Forelimb muscle (tissue), 1 donor: ENCODE measurements around the gene RNF217. TPM values are rescaled to one million over a fixed set of nuclear protein-coding genes. Genes with fewer than 3 reads are reported as not detected.

Experiments
- DNase-seq: peaks from one replicate; pipeline ENCODE4 v3.0.0-alpha.2; 2013; ENCODE audit warnings: low read depth
- polyA plus RNA-seq: library from polyadenylated mRNA; unstranded; fragments of 120-200 nt; gene quantifications from one replicate; pipeline ENCODE4 v1.2.1, GENCODE V29; 2013; ENCODE audit not compliant: insufficient read length

The RNF217 gene
- polyA plus RNA-seq, 1 donor: 51.8 TPM

DNA sequence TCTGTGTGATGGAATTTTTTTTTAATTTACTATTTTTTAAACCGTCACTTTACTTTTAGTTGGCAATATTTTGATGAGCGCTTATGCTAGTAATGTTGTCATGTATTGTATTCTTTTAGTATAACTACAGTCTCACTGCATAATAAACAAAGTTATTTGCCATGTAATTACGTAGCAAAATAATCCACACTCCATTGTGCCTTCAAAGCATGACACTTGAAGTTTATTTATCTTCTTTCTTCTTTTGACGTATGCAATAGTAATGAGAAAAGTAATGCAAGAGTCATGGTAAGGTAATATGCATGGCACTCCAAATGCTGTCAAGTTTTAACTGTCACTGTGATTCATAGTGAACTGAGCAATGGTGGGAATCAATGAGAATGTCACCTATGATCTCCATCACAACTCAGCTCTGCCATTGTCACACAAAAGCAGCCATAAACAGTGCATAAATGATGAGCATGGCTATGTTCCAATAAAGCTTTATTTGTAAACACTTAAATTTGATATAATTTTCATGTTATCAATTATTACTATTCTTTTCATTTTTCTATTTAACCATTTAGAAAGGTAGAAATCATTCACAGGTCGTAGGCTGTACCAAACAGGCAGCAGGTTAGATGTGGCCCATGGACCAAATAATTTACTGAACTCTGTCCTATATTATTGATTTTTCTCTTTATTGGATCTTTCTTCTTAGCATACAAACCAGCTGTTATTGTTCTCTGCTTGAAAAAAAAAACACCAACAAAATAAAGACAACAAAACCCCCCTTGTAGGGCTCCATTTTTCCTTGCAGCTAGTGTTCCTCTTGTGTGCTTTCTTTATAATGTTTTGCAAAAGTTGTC is 27.1 kb downstream of the RNF217 start:
- no peak for DNase-seq

DNA sequence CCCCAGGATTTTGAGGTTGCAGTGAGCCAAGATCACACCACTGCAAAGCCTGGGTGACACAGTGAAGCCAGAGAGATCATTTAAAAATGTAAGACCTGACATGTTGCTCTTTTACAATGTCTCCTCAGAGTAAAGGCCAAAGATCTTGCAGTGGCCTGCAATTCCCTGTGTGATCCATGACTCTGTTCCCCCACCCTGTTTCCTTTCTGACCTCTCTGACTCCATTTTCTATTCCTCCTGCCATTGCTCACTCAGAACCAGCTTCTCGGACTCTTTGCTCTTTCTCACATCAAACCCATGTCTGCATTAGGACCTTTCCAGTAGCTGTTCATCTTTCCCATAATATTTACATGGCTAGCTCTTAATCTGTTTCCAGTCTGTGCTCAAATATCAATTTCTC is 28.8 kb downstream of the RNF217 start:
- no peak for DNase-seq

DNA sequence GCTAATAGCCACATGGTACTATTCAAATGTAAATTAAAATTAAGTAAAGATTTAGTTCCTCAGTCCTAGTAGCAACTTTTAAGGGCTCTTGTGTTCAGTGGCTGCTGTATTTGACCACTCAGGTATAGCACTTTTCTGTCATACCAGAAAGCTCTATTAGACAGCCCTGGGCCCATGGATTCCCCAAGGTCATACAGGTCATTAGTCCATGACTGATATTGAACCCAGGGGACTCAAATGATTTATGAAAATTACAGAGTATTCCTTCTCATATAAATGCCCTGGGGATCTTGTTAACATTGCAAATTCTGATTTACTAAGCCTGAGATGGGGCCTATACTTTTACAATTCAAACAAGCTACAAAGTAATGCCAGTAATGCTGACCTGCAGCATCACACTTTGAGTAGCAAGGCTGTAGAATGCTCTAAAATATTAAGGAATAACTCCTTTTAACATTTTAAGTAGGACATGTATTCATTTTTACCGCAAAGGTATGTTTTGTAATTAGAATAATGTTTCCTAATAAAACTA is 29.6 kb downstream of the RNF217 start:
- no peak for DNase-seq

DNA sequence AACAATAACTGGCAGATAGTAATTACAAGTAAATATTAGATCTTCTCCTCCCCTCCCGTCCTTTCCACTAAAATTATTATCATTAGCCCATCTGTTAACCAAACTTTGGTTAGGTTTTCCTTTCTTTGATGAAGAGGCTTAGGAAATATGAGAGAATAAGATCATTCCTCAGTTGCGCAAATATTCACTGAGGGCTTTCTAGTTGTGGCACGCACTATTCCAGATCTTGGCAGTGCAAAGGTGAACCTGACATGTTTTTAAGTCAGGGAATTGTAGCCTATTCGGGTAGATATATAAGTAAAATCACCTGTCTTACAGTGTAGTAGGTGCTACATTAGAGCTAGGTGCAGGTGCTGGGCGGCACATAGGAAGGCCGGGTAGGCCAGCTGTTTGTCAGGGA is 31.1 kb downstream of the RNF217 start:
- DNase-seq: no peak

DNA sequence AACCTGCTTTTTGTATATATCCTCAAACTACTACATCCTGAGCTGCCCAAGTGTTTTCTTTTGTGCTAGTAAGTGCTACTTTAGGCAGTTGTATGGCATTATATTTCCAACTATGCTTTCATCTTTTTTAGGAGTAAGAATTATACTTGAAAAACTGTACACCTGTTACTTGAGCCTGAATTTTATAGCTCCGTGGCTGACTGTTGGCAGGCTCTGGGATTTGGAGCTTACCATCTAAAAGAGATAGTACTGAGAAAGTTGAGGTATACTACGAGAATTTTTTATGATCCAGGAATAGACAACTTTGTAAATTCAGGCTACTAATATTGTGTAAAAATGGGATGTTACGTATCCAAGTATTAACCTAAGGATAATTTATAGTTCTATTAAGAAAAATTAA is 32.4 kb downstream of the RNF217 start:
- DNase-seq: no peak

DNA sequence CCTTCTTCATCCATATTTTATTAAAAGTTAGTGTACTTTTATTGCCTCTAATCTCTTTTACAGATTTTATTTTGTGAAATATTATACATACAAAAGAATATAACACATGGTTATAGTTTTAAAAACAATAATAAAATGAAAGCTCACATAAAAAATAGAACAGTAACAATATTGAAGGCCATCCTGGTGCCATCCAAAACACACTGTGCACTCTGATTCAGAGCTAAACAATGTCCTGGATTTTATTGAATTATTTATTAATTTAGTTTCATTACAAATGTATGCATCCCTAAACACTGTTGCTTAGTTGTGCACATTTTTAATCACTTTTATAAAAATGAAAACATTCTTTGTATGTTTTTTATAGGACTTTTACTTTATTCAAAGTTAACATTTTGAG is 32.9 kb downstream of the RNF217 start:
- DNase-seq: no peak

DNA sequence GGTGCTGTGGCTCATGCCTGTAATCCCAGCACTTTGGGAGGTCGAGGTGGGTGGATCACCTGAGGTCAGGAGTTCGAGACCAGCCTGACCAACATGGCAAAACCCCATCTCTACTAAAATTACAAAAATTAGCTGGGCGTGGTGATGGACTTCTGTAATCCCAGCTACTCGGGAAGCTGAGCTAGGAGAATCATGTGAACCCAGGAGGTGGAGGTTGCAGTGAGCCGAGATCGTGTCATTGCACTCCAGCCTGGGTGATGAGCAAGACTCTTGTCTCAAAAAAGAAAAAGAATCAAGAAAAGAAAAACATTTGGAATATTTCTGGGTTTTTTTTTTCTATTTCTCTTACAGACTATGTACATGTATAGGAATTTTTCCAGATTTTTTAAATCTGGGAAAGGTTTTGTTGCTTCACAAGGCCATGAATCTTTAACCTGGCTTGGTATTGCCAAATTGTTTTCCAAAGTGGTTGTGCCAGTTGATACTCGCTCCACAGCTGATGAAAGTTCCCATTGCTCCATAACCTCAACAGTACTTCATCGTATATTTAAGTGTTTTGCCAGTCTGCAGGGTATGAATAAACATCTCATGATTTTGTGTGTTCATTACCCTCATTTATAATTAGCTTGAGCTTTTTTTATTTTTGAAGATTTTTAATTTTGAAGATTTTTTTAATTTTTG is 33.5 kb downstream of the RNF217 start:
- no peak for DNase-seq

DNA sequence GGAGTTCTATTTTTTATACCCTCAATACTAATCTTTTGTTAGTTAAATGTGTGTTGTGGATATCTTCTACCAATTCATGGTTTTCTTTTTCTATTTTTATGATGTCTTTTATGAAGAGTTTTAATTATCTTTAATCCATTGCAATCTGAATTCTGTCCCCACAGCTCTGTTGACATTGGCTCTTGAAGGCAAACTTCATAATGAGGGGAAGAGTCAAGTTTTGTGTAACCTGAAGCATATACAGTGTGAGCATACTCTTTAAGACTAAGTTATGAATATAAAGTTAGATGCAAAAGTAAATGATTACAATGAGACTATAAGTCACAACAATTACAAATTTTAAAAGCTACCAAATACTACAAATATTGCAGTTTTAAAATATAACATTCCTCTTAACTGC is 34.2 kb downstream of the RNF217 start:
- DNase-seq: no peak

DNA sequence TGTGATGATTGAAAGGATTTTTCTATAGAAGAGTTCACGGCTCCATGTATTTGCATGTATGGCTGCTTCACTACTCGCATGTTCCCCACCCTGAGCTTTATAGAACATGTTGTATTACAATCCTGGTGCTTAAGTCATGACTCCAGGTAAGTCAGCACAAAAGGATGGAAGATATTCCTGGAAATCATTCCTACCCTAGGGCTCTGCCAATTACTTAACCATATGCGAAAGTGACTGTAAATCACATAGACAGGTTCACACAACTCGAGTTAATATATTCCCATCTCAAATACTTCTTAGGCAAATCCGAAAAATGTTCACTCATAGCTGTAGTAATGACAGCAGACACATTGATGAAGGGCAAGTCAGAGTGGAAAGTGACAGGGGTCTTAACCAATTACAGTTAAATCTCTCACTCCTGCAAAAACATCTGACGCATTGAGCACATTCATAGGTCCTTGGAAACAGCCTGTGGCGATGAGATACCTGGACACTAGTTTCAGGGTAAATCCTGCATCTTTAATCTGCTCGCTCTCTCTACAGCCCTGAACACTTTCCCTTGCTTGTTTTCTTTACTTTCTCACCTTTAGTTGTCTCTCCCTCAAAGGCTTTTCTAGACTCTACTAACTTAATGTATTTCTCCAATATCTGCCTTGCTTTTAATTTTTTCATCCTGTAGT is 35.1 kb downstream of the RNF217 start:
- no peak for DNase-seq

DNA sequence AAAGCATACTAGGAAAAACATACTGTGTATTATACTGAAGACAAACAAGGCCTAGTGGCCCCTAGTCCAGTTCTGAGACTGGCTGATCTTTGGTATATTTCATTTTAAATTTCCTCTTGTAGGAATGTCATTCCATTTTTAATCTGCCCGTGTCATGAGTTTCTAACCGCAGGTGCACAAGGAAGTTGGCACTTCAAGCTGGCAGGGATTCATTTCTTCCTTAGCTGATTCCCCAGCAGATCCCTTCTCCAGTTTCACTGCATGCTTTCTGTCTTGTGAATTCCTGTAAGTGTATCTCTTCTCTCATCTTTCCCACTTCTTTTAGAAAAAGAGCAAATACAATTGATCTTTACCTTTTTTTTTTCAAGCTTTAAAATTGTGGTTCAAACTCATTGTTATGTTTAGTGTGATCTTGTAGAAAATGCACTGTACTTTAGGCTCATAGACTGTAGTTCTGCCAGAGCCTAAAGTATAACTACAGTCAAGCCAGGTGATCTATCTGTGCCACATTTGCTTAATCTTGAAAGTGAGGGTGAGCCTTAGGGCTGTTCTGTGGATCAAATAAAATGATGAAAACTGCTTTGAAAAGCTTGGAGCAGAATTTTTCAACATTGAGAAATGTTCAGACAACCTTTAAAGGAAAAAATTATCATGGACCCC is 37.0 kb downstream of the RNF217 start:
- DNase-seq: no peak

DNA sequence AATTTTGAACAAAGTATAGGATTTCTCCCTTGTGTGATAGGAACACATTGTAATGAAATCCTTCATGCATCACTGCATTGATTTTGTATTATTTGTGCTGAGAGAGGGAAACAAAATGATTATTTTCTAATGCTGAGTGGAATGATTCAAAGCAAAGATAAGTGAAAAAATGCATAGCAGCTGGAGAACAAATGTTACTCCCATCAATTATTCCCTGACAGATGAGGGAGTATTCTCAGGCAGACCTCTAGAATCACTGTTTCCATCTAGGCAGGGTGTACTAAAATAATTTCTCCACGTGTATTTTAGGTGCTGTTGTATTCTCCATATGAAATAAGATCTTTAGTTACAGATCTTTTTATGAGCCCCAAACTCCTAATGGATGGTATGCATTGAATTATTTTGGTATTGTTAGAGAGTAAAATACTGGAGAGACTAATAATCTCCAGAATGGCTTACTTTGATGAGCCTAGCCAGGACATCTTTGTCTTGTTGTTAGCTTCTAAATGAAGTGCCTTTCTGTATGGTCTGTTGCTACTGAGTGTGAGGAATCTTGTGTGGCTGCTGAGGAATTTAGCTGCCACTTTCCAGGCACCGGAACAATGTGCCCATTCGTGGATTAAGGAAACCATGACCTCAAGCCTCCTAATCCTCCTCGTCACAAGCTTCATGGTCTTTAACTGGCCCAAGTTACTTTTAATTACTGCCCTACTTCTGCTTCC is 39.6 kb downstream of the RNF217 start:
- DNase-seq: no peak

DNA sequence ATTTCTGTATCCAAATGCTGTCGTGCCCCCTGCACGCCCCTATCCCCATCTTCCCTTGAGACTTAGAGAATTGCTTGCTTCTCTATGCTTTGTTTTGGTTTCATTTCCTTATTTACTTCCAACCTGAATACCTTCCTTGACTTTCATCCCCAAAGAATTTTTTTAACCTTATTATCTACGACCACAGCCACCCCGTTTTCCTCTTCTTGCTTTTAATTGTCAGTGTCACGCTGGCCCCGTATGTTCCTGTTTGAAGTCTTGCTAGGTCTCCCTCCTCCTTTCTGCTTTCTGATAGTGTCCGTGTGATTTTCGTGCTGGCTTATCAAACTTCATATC is 40.1 kb downstream of the RNF217 start:
- DNase-seq: no peak

DNA sequence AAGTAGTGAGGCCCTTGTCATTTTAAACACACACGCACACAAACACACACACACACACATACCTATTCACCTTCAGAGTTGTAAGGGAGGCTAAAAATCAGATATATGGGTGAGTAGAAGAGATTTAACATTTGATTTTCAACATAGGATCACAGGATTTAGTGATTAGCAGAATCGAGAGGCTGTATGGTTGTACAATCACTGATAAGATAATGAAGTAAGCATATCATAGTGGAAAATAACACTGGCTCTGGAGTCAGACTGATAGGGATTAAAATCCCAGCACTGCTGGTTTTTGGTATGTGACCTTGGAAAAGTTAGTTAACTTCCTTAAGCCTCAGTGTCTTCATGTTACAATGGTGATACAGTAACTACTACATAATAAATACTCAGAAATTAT is 40.8 kb downstream of the RNF217 start:
- DNase-seq: no peak

DNA sequence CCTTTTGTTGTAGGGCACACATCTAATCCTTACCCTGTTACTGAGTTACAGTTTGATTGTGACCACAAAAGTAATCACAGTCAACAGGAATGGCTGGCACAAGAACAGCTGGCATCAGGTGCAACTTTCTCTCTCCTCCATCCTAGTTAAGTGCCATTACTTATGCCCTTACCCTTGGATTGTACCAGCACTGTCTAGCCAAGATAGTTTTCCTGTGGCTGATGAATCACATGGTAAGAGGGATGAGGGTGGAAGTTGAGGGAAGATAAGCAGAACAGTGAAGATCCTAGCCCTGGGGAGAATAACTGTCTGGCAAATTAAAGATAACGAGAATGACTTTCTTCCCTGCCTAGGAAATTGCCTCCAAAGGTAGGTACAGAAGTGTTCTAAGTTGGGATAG is 42.0 kb downstream of the RNF217 start:
- DNase-seq: no peak

DNA sequence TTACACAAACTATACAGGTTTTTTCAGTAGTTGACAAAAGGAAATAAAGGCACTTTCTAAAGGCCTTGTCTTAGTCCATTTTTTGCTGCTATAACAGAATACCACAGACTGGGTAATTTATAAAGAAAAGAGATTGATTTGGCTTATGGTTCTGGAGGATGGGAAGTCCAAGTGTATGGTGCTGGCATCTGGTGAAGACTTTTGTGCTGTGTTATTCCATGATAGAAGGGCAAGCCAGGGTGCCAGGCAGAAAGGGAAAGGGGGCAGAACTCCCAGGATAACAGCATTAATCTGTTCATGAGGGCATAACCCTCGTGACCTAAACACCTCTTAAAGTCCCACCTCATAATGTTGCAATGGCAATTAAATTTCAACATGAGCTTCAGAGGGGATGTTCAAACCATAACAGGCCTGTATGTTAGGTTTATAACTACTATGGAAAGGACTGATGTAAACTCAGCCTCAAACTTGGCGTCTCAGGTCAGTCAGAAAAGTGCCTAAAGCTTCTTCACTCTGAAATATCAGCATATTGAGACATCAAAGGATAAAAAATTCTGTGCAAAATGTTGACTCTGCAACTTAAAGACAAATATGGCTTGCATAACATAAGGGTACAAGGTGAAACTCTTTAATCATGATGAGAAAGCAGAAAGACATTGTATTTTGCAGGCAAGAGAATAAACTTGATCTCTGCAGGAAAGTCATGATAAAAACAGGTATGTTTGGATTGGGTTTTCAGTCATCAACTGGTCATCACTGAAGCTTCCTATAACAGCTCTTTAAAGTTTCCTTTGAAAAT is 42.8 kb downstream of the RNF217 start:
- DNase-seq: no peak

DNA sequence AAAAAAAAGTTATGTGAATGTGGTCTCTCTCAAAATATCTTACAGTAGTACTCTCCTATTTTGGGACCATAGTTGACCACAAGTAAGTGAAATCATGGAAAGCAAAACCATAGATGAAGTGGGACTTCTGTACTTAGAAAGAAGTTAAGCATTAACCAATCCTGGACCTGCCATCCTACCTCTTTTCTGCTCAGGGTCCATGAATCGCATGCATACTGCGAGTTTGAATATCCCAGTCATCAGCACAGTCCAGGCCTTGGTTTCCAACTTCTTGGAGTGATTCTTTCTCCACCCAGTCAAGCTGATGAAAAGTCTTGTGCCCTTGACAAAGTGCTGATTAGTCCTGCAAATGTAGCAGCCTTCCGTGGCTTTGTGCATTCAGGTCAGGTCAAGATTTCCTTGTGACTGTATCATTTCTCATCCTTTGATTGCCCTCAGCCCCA is 46.0 kb downstream of the RNF217 start:
- no peak for DNase-seq

DNA sequence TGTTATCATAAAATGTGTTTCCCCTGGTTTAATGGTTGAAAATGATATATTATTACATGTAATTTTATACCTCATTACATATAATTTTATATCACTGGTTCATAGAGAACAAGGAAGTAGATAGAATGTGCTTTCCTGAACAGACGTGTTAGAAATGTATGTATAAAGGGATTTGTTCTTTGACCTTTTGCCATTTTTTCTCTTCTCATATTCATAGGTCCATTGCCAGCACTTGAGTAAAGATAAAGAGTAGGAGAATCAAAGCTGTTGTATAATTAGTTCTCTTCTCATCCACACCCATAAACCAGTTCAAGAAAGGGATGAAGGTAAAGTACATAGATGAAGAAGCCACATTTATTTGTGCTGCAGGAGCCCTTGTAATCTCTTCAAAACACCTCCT is 46.7 kb downstream of the RNF217 start:
- DNase-seq: no peak

DNA sequence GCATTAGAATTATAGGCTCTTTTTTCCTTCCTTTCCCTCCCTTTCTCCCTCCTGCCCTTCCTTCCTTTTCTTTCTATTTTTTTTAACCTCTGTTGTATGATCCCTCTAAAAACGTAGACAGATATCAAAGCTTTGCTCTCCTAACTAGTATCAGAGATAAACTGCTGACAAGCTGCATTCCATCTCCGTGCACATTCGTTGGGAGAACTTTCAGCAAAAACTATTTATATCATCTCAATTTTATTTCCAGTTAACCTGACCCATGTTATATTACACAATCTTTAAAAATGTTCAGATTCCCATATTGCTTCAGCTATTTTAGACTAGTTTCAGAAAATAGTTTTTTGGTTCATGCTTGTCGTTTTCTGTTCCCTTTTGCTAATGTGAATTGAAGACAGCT is 47.3 kb downstream of the RNF217 start:
- no peak for DNase-seq

DNA sequence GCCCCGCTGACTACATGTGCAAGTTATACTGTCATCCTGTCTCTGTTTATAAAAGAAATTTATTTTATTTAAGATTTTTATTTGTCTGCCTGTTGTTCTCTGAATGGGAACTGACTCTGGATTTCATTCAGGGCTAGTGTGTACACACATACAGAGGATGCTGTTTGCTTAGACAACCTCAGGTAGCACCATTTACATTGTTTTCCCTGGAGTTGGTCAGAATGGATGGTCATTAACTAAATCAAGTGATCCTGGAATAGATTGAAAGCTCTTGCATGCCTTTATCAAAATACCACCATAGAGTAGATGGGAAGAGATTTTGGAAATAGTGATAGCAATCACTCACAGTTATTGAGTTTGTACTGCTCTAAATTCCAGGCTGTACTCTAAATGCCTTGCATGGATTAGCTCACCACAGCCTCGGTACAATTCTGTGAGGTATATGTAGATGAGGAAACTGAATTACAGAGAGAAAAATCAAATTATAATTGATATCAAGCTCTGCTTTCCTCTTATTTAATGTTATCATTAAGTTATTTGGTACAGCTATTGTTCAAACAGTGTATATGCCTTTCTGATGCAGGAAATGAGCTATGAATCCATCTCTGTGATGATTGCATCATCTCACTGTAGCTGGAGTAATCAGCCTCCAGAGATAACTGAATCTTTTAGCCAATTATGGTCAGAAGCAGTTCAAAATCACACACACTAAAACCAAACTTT is 51.9 kb downstream of the RNF217 start:
- DNase-seq: no peak

DNA sequence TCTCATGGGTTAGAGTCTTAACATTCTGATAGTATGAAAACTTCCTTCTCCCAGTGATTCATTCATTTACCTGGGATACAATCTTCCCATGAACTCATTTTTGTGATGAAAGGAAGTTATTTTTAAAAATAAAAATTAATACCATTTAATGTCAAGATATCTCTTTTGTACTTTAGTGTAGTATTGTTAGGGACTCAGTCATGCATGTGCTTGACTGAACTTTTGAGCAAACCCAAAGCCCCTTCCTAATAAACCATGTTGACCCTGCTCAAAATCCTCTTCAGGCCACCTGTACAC is 52.4 kb downstream of the RNF217 start:
- DNase-seq: no peak
